NOMO-1 treated with dmso at 0.1 percent for 144 hours (cell line): ENCODE results near the gene JSRP1.
A peak's percentile ranks its signal among the peaks of the same experiment; 100 is the strongest.

Experiments
- DNase-seq: peaks from one replicate; lab custom pipeline; 2025; ENCODE audit not compliant: unreplicated experiment; lab: John Stamatoyannopoulos, UW

JSRP1 gene

GRCh38 chr19:2247433-2248101, 8.7 kb downstream of the JSRP1 start:
- no peak for DNase-seq

- no peak for DNase-seq
Observed at GRCh38 chr19:2246801-2247361, 9.3 kb downstream of the JSRP1 start.

- no peak for DNase-seq
Observed at GRCh38 chr19:2246014-2246620, 10.1 kb downstream of the JSRP1 start.

GRCh38 chr19:2245273-2245672, 10.9 kb downstream of the JSRP1 start:
- DNase-seq: no peak

GRCh38 chr19:2244486-2244885, 11.7 kb downstream of the JSRP1 start:
- DNase-seq: no peak

GRCh38 chr19:2244125-2244411, 12.1 kb downstream of the JSRP1 start:
- no peak for DNase-seq

- DNase-seq: no peak
Observed at GRCh38 chr19:2243274-2244124, 12.7 kb downstream of the JSRP1 start.

- no peak for DNase-seq
Observed at GRCh38 chr19:2242816-2243215, 13.4 kb downstream of the JSRP1 start.

- no peak for DNase-seq
Observed at GRCh38 chr19:2242092-2242537, 14.1 kb downstream of the JSRP1 start.

- DNase-seq: no peak
Observed at GRCh38 chr19:2240881-2241760, 15.1 kb downstream of the JSRP1 start.

GRCh38 chr19:2239771-2240770, 16.1 kb downstream of the JSRP1 start:
- no peak for DNase-seq

GRCh38 chr19:2239173-2239572, 17.0 kb downstream of the JSRP1 start:
- no peak for DNase-seq

- no peak for DNase-seq
Observed at GRCh38 chr19:2237869-2238153, 18.4 kb downstream of the JSRP1 start.

GRCh38 chr19:2237051-2237868, 19.0 kb downstream of the JSRP1 start:
- no peak for DNase-seq

- peak; percentile 98 for DNase-seq
Observed at GRCh38 chr19:2236314-2237050, 19.7 kb downstream of the JSRP1 start, which contains the start of the genes PLEKHJ1 and SF3A2. Gene PLEKHJ1 (minus strand): TSS chr19:2236329. CDS start chr19:2236248, 81 bp downstream. Gene SF3A2 (plus strand): TSS chr19:2236824. CDS start chr19:2243419, 6,595 bp downstream.

GRCh38 chr19:2236064-2236313, 20.2 kb downstream of the JSRP1 start:
- DNase-seq: no peak

- no peak for DNase-seq
Observed at GRCh38 chr19:2235381-2236063, 20.7 kb downstream of the JSRP1 start.

- no peak for DNase-seq
Observed at GRCh38 chr19:2234996-2235380, 21.2 kb downstream of the JSRP1 start.
